Subcutaneous adipose tissue (tissue), 4 donors: Measurements from ENCODE around the gene MSH5. TPM values are rescaled to one million over a fixed set of nuclear protein-coding genes. Genes with fewer than 3 reads are reported as not detected.

Experiments
- total RNA-seq, 4 donors: library from RNA; depleted of rRNA; stranded (reverse); fragments of >200 nt; gene quantifications; one replicate each; pipeline ENCODE4 v1.1.0, GENCODE V29; 2016
- TF ChIP-seq, protein P1 (sequence below): fragments of 450-650 bp; IDR thresholded peaks from one replicate; pipeline ENCODE4 v1.5.1; 2016; ENCODE audit warnings: low read depth, mild to moderate bottlenecking, control low read depth, antibody characterized with exemption, moderate library complexity

MSH5 gene
- total RNA-seq, 4 donors from 2014 or later: 7.5 to 24.5 (median 9.0) TPM

DNA sequence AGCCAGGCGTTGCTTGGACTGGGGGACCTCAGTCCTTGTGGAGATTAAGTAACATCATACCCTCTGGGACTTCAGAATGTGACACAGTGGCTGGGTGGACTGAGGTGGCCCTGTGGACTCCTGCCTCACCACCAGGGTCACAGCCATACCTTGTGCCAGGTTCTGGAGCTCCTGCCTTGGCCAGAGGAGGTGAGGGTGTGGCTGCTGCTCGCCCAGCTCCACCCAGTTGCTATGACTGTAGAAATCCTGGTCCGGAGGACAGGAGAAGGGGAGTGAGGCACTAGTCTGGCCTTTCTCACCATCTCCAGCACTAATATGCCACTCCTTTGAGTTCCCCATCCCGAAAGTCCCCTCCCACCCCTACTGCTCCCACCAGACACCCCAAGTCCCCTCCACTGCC lies 35.4 kb downstream of the MSH5 start:
- TF ChIP-seq, protein P1, sequence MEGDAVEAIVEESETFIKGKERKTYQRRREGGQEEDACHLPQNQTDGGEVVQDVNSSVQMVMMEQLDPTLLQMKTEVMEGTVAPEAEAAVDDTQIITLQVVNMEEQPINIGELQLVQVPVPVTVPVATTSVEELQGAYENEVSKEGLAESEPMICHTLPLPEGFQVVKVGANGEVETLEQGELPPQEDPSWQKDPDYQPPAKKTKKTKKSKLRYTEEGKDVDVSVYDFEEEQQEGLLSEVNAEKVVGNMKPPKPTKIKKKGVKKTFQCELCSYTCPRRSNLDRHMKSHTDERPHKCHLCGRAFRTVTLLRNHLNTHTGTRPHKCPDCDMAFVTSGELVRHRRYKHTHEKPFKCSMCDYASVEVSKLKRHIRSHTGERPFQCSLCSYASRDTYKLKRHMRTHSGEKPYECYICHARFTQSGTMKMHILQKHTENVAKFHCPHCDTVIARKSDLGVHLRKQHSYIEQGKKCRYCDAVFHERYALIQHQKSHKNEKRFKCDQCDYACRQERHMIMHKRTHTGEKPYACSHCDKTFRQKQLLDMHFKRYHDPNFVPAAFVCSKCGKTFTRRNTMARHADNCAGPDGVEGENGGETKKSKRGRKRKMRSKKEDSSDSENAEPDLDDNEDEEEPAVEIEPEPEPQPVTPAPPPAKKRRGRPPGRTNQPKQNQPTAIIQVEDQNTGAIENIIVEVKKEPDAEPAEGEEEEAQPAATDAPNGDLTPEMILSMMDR: no peak

DNA sequence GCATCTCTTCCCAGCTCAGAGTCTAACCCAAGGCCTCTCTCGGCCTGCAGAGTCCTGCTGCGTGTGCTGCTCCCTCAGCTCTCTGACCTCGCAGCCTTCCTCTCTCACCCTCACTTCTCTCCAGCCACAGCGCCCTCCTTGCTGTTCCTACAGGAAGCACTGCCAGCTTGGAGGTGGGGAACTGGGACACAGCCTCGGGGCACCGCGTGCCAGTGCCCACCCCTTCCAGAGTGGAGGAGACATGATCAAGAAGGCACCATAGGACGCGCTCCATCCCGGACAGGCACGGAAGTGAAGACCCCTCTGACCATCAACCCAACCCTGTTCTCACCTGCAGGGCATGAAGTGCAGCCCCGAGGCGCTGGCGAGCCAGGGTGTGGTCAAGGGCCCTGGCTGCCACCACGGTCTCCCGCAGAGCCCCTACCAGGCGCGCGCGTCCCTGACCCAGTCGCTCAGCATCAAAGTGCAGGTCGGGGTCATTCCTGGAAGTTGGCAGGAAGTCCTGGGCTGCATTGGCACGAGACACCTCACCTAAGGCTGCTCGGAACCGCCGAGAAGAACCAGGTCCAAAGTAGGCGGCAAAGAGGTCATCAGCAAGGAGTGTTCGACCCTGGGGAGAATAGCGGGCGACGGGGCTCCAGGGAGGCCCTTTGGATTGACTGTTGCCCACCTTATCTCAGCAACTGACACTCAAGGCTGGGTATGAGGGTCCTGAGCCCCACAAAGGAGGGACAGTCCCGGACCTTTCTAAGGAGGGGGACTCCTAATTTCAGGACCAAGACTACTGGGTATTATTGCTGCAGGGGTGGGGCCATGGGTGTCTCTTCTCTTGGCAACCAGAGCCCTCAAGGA lies 36.1 kb downstream of the MSH5 start:
- TF ChIP-seq, protein P1: no peak

DNA sequence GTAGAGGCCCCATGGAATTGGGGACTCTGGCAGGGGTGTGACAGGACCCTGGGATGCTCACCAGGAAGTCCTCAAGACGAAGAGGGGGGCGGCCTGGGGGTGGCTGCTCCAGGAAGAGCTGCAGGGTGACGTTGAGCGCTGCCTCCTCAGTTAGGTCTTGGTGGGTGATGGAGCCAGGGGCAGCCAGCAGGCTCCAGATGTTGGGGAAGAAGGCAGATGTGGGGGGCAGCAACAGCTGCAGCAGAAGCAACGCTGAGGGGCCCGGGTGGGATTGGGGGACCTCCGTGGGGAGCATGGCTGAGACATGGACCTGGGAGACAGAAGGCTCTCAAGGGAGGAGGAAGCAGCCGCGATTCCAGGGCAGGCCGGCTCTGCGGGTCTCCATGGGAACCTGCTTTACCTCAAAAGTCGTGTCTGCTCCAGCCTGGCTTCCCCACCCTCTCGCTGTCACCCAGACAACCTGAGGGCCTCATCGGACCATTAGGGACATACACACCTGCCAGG lies 36.7 kb downstream of the MSH5 start:
- TF ChIP-seq, protein P1: no peak

DNA sequence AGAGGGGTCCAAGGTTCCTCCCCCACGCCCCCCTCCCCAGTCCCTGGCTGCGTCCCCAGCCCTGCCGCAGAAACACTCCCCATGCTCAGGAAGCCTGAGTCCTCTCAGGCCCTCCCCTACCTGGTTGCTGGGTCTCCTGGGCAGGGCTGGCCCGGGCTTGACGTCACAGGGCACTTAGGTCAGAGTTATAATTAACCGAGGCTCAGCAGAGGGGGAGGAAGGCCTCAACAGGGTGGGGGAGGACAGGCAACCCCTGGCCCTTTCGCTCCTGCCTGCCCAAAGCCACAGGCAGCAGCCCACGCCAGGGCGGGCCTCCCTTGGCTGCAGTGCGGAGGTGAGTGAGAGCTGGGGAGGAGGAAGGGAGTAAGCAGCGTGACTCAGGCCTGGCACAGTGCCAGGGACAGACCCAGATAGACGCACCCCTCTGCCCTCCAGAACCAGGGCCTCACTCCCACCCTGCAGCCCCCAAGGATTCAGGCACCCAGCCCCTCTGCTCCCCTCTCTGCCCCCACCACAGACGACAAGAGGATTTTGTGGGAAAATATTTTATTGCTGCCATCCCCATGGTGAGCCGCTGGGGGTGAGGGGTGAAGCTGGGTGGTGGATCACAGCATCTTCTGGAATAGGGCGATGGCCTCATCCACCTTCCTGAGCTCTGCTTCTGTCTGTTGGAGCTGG lies 37.3 kb downstream of the MSH5 start, which contains the start of gene VWA7:
VWA7 (minus strand) TSS at position 340 of the 678 bp plus-strand sequence. CDS start 549 bp downstream, outside the sequence.
- TF ChIP-seq, protein P1: no peak

DNA sequence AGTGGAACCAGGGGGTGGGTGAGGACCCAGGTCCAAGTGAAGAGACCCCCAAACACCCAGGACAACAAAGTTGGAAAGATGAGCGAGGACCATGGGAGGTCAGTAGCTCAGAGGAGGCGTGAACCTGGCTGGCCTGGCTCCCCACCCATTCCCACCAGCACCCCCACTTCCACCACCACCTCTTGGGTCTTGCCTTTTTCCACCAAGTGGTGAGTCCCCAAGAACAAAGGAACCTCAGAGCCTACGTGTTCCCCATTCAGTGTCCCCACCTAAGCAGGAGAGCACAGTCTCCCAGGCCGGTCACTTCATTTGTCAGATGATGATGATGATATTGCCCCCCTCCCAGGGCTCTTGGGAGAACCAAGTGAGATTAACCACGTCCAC lies 37.9 kb downstream of the MSH5 start:
- TF ChIP-seq, protein P1: no peak

DNA sequence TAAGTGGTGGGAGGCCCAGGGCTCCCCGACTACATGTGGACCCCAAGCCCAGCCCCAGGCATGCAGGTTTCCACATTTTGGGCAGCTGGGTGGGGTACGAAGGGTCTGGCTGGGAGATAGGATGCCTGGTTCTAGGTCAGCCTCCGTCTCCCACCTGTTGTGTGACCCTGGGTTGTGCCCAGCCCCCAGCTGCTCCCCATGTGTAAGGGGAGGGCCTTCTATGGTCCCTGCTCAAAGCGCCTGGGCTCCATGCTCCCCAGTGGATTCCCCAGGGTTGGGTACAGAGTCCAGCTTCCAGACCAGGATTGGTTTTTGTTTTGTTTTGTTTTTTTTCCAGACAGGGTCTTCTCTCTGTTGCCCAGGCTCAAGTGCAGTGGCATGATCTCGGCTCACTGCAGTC lies 38.4 kb downstream of the MSH5 start:
- TF ChIP-seq, protein P1: no peak
